IPS DF 4.7 (cell line): ENCODE measurements around the gene DPYSL4.

Source experiments
- DNase-seq: peaks from one replicate; pipeline ENCODE4 v3.0.0-alpha.2; 2013; ENCODE audit warnings: low spot score; ENCODE audit errors: extremely low read depth

The DPYSL4 gene

GRCh38 chr10:132178672-132179545 is 7.8 kb upstream of the DPYSL4 start:
- no peak for DNase-seq

GRCh38 chr10:132179551-132180392 is 7.0 kb upstream of the DPYSL4 start:
- no peak for DNase-seq

GRCh38 chr10:132180736-132181135 is 6.0 kb upstream of the DPYSL4 start:
- DNase-seq, result no peak

GRCh38 chr10:132181691-132182425 is 4.9 kb upstream of the DPYSL4 start:
- no peak for DNase-seq

GRCh38 chr10:132182591-132182990 is 4.2 kb upstream of the DPYSL4 start:
- no peak for DNase-seq

GRCh38 chr10:132183046-132183445 is 3.7 kb upstream of the DPYSL4 start:
- DNase-seq, result no peak

- DNase-seq, result no peak
These were observed 1.7 kb upstream of the DPYSL4 start for GRCh38 chr10:132184816-132185593.

- DNase-seq, result no peak
These were observed 904 bp upstream of the DPYSL4 start for GRCh38 chr10:132185601-132186487.

GRCh38 chr10:132187430-132188138 is 836 bp downstream of the DPYSL4 start:
- DNase-seq, result no peak

- DNase-seq, result no peak
These were observed 1.6 kb downstream of the DPYSL4 start for GRCh38 chr10:132188331-132188730.

GRCh38 chr10:132189016-132189415 is 2.3 kb downstream of the DPYSL4 start:
- no peak for DNase-seq

- no peak for DNase-seq
These were observed 3.2 kb downstream of the DPYSL4 start for GRCh38 chr10:132189810-132190422.

- no peak for DNase-seq
These were observed 5.6 kb downstream of the DPYSL4 start for GRCh38 chr10:132192076-132192975.

- DNase-seq, result no peak
These were observed 6.4 kb downstream of the DPYSL4 start for GRCh38 chr10:132192991-132193665.

GRCh38 chr10:132193907-132194552 is 7.3 kb downstream of the DPYSL4 start:
- no peak for DNase-seq

GRCh38 chr10:132194726-132195125 is 8.0 kb downstream of the DPYSL4 start:
- no peak for DNase-seq
